H9 (cell line): ENCODE data around the gene KCNK1. TPM values are rescaled to one million over a fixed set of nuclear protein-coding genes. Genes with fewer than 3 reads are reported as not detected.

ENCODE experiments used
- DNase-seq: peaks from one replicate; pipeline ENCODE4 v3.0.0-alpha.2; 2017
- H2AFZ ChIP-seq: one replicate; pipeline ENCODE4 v1.6.1; 2013; ENCODE audit warnings: mild to moderate bottlenecking, low read length, control low read depth, moderate library complexity
- H2AK5ac ChIP-seq: 2 replicates; pipeline ENCODE4 v1.6.1; 2013; ENCODE audit warnings: low read length, control low read depth, mixed read lengths; ENCODE audit not compliant: insufficient read length
- H2BK120ac ChIP-seq: one replicate; pipeline ENCODE4 v1.6.1; 2013; ENCODE audit warnings: low read depth, mild to moderate bottlenecking, low read length, control low read depth, inconsistent platforms; ENCODE audit not compliant: poor library complexity, severe bottlenecking
- H2BK12ac ChIP-seq: 2 replicates; pipeline ENCODE4 v1.6.1; 2013; ENCODE audit warnings: low read length, control low read depth, mixed read lengths, low read depth; ENCODE audit not compliant: insufficient read length
- H2BK15ac ChIP-seq: 2 replicates; pipeline ENCODE4 v1.6.1; 2013; ENCODE audit warnings: low read depth, low read length, control low read depth
- H2BK20ac ChIP-seq: one replicate; pipeline ENCODE4 v1.6.1; 2013; ENCODE audit warnings: low read depth, mild to moderate bottlenecking, low read length, control low read depth, inconsistent platforms; ENCODE audit not compliant: poor library complexity, severe bottlenecking
- H2BK5ac ChIP-seq: 2 replicates; pipeline ENCODE4 v1.6.1; 2013; ENCODE audit warnings: low read length, control low read depth, mixed read lengths; ENCODE audit not compliant: insufficient read length
- H3K14ac ChIP-seq: 2 replicates; pipeline ENCODE4 v1.6.1; 2013; ENCODE audit warnings: low read length, control low read depth; ENCODE audit not compliant: insufficient read depth
- H3K18ac ChIP-seq: 2 replicates; pipeline ENCODE4 v1.6.1; 2013; ENCODE audit warnings: low read depth, mild to moderate bottlenecking, mixed read lengths, low read length, control low read depth; ENCODE audit not compliant: insufficient read length
- H3K23ac ChIP-seq: 2 replicates; pipeline ENCODE4 v1.6.1; 2013; ENCODE audit warnings: low read length, control low read depth, mixed read lengths, low read depth; ENCODE audit not compliant: insufficient read length
- H3K23me2 ChIP-seq: 2 replicates; pipeline ENCODE4 v1.6.1; 2013; ENCODE audit warnings: low read depth, mild to moderate bottlenecking, mixed read lengths, low read length, control low read depth; ENCODE audit not compliant: insufficient read length, poor library complexity, severe bottlenecking
- H3K27ac ChIP-seq: 2 replicates; pipeline ENCODE4 v1.5.1; 2013; ENCODE audit warnings: low read length, control low read depth, mixed read lengths, low read depth; ENCODE audit not compliant: insufficient read length
- H3K27me3 ChIP-seq: 2 replicates; pipeline ENCODE4 v1.6.1; 2013; ENCODE audit warnings: low read length, control low read depth, inconsistent platforms; ENCODE audit not compliant: insufficient read depth
- H3K4ac ChIP-seq: 2 replicates; pipeline ENCODE4 v1.6.1; 2013; ENCODE audit warnings: low read depth, mild to moderate bottlenecking, control low read depth, inconsistent platforms, low read length, moderate library complexity
- H3K4me1 ChIP-seq: 2 replicates; pipeline ENCODE4 v1.6.1; 2013; ENCODE audit warnings: low read length, control low read depth, inconsistent platforms; ENCODE audit not compliant: insufficient read depth
- H3K4me2 ChIP-seq: 2 replicates; pipeline ENCODE4 v1.6.1; 2013; ENCODE audit warnings: low read length, control low read depth, mixed read lengths; ENCODE audit not compliant: insufficient read length, insufficient read depth
- H3K56ac ChIP-seq: 2 replicates; pipeline ENCODE4 v1.6.1; 2013; ENCODE audit warnings: low read depth, mild to moderate bottlenecking, mixed read lengths, low read length, control low read depth; ENCODE audit not compliant: insufficient read length
- H3K79me1 ChIP-seq: 2 replicates; pipeline ENCODE4 v1.6.1; 2013; ENCODE audit warnings: low read depth, mild to moderate bottlenecking, moderate library complexity, low read length, control low read depth, inconsistent platforms; ENCODE audit not compliant: insufficient read depth, poor library complexity, severe bottlenecking
- H3K79me2 ChIP-seq: 2 replicates; pipeline ENCODE4 v1.6.1; 2013; ENCODE audit warnings: low read length, control low read depth, inconsistent platforms; ENCODE audit not compliant: insufficient read depth
- H3K9ac ChIP-seq: 2 replicates; pipeline ENCODE4 v1.6.1; 2013; ENCODE audit warnings: low read length, control low read depth, mixed read lengths; ENCODE audit not compliant: insufficient read length; ENCODE audit errors: extremely low read depth
- H3K9me3 ChIP-seq: one replicate; pipeline ENCODE4 v1.6.1; 2013; ENCODE audit warnings: low read depth, low read length, inconsistent platforms; ENCODE audit not compliant: control insufficient read depth
- H3T11ph ChIP-seq: one replicate; pipeline ENCODE4 v1.6.1; 2013; ENCODE audit warnings: mild to moderate bottlenecking, low read length, control low read depth, inconsistent platforms
- H4K20me1 ChIP-seq: one replicate; pipeline ENCODE4 v1.6.1; 2013; ENCODE audit not compliant: control insufficient read depth, insufficient read length, insufficient read depth
- H4K5ac ChIP-seq: 2 replicates; pipeline ENCODE4 v1.6.1; 2013; ENCODE audit warnings: low read depth, mild to moderate bottlenecking, mixed read lengths, low read length, control low read depth; ENCODE audit not compliant: insufficient read length
- H4K8ac ChIP-seq: replicated peaks from 2 replicates; pipeline ENCODE4 v1.6.1; 2013; ENCODE audit warnings: low read length, control low read depth, mixed read lengths, low read depth; ENCODE audit not compliant: insufficient read length
- H4K91ac ChIP-seq: 2 replicates; pipeline ENCODE4 v1.6.1; 2013; ENCODE audit warnings: low read depth, mild to moderate bottlenecking, moderate library complexity, mixed read lengths, low read length, control low read depth; ENCODE audit not compliant: insufficient read length
- H3K27ac Mint-ChIP-seq, 3 experiments: 2 replicates in 2 of 3; 3 replicates in 1 of 3; pipeline ENCODE4 v1.8.0; 2020 to 2021; ENCODE audit warnings: mixed read lengths in 3 of 3, mild to moderate bottlenecking in 1 of 3, moderate library complexity in 1 of 3
- H3K27me3 Mint-ChIP-seq: 2 replicates; pipeline ENCODE4 v1.8.0; 2021; ENCODE audit warnings: low read depth, mild to moderate bottlenecking, moderate library complexity, mixed read lengths
- H3K36me3 Mint-ChIP-seq, 3 experiments: 2 replicates in 2 of 3; 3 replicates in 1 of 3; pipeline ENCODE4 v1.8.0; 2020 to 2021; ENCODE audit warnings: low read depth in 3 of 3, mixed read lengths in 3 of 3; ENCODE audit not compliant: insufficient read depth in 1 of 3
- H3K4me1 Mint-ChIP-seq, 2 experiments: 2 replicates each; pipeline ENCODE4 v1.8.0; 2020; ENCODE audit warnings: mixed read lengths in 2 of 2
- H3K4me3 Mint-ChIP-seq, 2 experiments: 2 replicates in 1 of 2; 3 replicates in 1 of 2; pipeline ENCODE4 v1.8.0; 2020 to 2021; ENCODE audit warnings: mild to moderate bottlenecking in 2 of 2, mixed read lengths in 2 of 2, moderate library complexity in 1 of 2
- H3K9me3 Mint-ChIP-seq, 2 experiments: 2 replicates in 1 of 2; 3 replicates in 1 of 2; pipeline ENCODE4 v1.8.0; 2020; ENCODE audit warnings: mild to moderate bottlenecking in 2 of 2, mixed read lengths in 2 of 2, moderate library complexity in 1 of 2
- WGBS: extraction: QIAGEN DNeasy Blood & Tissue Kit; methylation state at CpG from one replicate; pipeline ENCODE4 v1.1.7; 2013; ENCODE audit warnings: missing lambda C conversion rate, low lambda C conversion rate, mixed read lengths; ENCODE audit not compliant: insufficient read length; ENCODE audit errors: extremely low coverage; 5-methylcytosine and 5-hydroxymethylcytosine counted together
- total RNA-seq: library from RNA; stranded (reverse); gene quantifications from 2 replicates; pipeline ENCODE4 v1.2.1, GENCODE V29; 2021
- TF ChIP-seq, protein P1 (sequence below): fragments of 200-600 bp; sonication (generic); conservative IDR thresholded peaks from 3 replicates; pipeline ENCODE4 v1.8.0; 2021; ENCODE audit warnings: antibody characterized with exemption, mild to moderate bottlenecking

The KCNK1 gene
- total RNA-seq, 1 experiment from 2014 or later = 9.9 TPM

DNA sequence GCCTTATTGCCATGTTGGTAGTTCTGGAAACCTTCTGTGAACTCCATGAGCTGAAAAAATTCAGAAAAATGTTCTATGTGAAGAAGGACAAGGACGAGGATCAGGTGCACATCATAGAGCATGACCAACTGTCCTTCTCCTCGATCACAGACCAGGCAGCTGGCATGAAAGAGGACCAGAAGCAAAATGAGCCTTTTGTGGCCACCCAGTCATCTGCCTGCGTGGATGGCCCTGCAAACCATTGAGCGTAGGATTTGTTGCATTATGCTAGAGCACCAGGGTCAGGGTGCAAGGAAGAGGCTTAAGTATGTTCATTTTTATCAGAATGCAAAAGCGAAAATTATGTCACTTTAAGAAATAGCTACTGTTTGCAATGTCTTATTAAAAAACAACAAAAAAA is 57.4 kb downstream of the KCNK1 start:
- no peak overlapping the region for H2AFZ ChIP-seq
- H3K4me1 ChIP-seq = no peaks in the 10 kb centered on the region
- Mint-ChIP-seq H3K27ac (no peak overlapping the region), H3K4me1 (peaks cover 0 to 3% of the 10 kb centered on the region in 2 experiments; a peak in 2 of 4 replicates), H3K4me3 (no peak overlapping the region), H3K36me3 (peaks cover 23 to 60% (median 44%) of the 10 kb centered on the region in 3 experiments; a peak in 6 of 7 replicates), H3K27me3 (no peaks in the 10 kb centered on the region), H3K9me3 (peaks cover 0 to 9% of the 10 kb centered on the region in 2 experiments; a peak in 3 of 5 replicates)
- H2BK120ac ChIP-seq = no peak overlapping the region
- no peak overlapping the region for H2BK5ac ChIP-seq
- no CpG with 5 or more reads among the region's 5 CpGs for WGBS
- H3K23ac ChIP-seq = no peak overlapping the region
- H3T11ph ChIP-seq = no peak overlapping the region
- no peaks in the 10 kb centered on the region for H3K79me2 ChIP-seq
- no peaks in the 10 kb centered on the region for H4K20me1 ChIP-seq
- DNase-seq = no peak
- no peak overlapping the region for H3K4ac ChIP-seq
- H3K4me2 ChIP-seq = no peak overlapping the region
- no peak overlapping the region for H3K56ac ChIP-seq
- no peaks in the 10 kb centered on the region for H3K27me3 ChIP-seq
- H2BK20ac ChIP-seq = no peak overlapping the region
- no peak overlapping the region for H2BK15ac ChIP-seq
- H4K8ac ChIP-seq = no peak overlapping the region
- H3K9ac ChIP-seq = no peak overlapping the region
- H4K5ac ChIP-seq = no peak overlapping the region
- no peak overlapping the region for H3K27ac ChIP-seq
- H3K18ac ChIP-seq = no peak overlapping the region
- H4K91ac ChIP-seq = no peak overlapping the region
- no peaks in the 10 kb centered on the region for H3K9me3 ChIP-seq
- H3K23me2 ChIP-seq = no peaks in the 10 kb centered on the region
- H3K14ac ChIP-seq = no peak overlapping the region
- TF ChIP-seq, protein P1, sequence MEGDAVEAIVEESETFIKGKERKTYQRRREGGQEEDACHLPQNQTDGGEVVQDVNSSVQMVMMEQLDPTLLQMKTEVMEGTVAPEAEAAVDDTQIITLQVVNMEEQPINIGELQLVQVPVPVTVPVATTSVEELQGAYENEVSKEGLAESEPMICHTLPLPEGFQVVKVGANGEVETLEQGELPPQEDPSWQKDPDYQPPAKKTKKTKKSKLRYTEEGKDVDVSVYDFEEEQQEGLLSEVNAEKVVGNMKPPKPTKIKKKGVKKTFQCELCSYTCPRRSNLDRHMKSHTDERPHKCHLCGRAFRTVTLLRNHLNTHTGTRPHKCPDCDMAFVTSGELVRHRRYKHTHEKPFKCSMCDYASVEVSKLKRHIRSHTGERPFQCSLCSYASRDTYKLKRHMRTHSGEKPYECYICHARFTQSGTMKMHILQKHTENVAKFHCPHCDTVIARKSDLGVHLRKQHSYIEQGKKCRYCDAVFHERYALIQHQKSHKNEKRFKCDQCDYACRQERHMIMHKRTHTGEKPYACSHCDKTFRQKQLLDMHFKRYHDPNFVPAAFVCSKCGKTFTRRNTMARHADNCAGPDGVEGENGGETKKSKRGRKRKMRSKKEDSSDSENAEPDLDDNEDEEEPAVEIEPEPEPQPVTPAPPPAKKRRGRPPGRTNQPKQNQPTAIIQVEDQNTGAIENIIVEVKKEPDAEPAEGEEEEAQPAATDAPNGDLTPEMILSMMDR = no peak
- no peak overlapping the region for H2BK12ac ChIP-seq
- H3K79me1 ChIP-seq = no peaks in the 10 kb centered on the region
- H2AK5ac ChIP-seq = no peak overlapping the region
